ENCODE measurements around the gene SUOX.
"Not testable (repeated sequence)": the region's sequence is repeated elsewhere in the genome, so short reads cannot be mapped to it uniquely, and the experiment has no call there.

SUOX gene

GRCh38 chr12:56020423-56021184 is 23.5 kb downstream of the SUOX start, which contains the start of gene IKZF4:
TSS of gene IKZF4 (plus strand) at chr12:56021043. CDS start at chr12:56021494, 451 bp downstream.
- DNase-seq (ENCODE audit: low read depth in 2 of 2) = no peak

GRCh38 chr12:56021889-56022497 is 24.9 kb downstream of the SUOX start:
- DNase-seq (ENCODE audit: low read depth in 2 of 2) = no peak

- DNase-seq (ENCODE audit: low read depth in 2 of 2) = no peak
Measured at GRCh38 chr12:56028511-56029165, 31.6 kb downstream of the SUOX start.

- no peak for DNase-seq (ENCODE audit: low read depth in 2 of 2)
Measured at GRCh38 chr12:56029166-56029519, 32.1 kb downstream of the SUOX start.

- DNase-seq (ENCODE audit: low read depth in 2 of 2) = no peak
Measured at GRCh38 chr12:56029666-56030293, 32.7 kb downstream of the SUOX start.

- no peak for DNase-seq (ENCODE audit: low read depth in 2 of 2)
Measured at GRCh38 chr12:56031987-56032386, 34.9 kb downstream of the SUOX start.

GRCh38 chr12:56034586-56035332 is 37.7 kb downstream of the SUOX start:
- DNase-seq (ENCODE audit: low read depth in 2 of 2) = no peak

- no peak for DNase-seq (ENCODE audit: low read depth in 2 of 2)
Measured at GRCh38 chr12:56037161-56037560, 40.1 kb downstream of the SUOX start.

GRCh38 chr12:56038022-56038655 is 41.1 kb downstream of the SUOX start:
- no peak for DNase-seq (ENCODE audit: low read depth in 2 of 2)

- no peak for DNase-seq (ENCODE audit: low read depth in 2 of 2)
Measured at GRCh38 chr12:56040151-56040550, 43.1 kb downstream of the SUOX start.

- DNase-seq (ENCODE audit: low read depth in 2 of 2) = no peak
Measured at GRCh38 chr12:56040963-56041551, 44.0 kb downstream of the SUOX start.

- DNase-seq (ENCODE audit: low read depth in 2 of 2) = peak; percentile 80 to 88
Measured at GRCh38 chr12:56041552-56042429, 44.7 kb downstream of the SUOX start, which contains the start of gene RPS26. TSS of gene RPS26 (plus strand) at chr12:56041918. CDS start at chr12:56042167, 249 bp downstream.

- DNase-seq (ENCODE audit: low read depth in 2 of 2) = not testable (repeated sequence)
Measured at GRCh38 chr12:56042430-56042813, 45.3 kb downstream of the SUOX start.

GRCh38 chr12:56042843-56043242 is 45.8 kb downstream of the SUOX start:
- no peak for DNase-seq (ENCODE audit: low read depth in 2 of 2)

- DNase-seq (ENCODE audit: low read depth in 2 of 2) = no peak
Measured at GRCh38 chr12:56046027-56046780, 49.1 kb downstream of the SUOX start.

GRCh38 chr12:56053407-56053893 is 56.4 kb downstream of the SUOX start:
- no peak for DNase-seq (ENCODE audit: low read depth in 2 of 2)

All from activated CD8-positive, alpha-beta memory T cell treated with anti-CD3 and anti-CD28 coated beads for 4 hours (primary cell).